T-helper 2 cell treated with Interferon-gamma antibody and Interleukin-4, amounts not matched to agents 100 ng/mL and 5 ng/mL, for 36 hours (primary cell): Measurements from ENCODE around the gene TFDP3. TPM values are rescaled to one million over a fixed set of nuclear protein-coding genes. Genes with fewer than 3 reads are reported as not detected.

Experiments
- intact Hi-C: fragments of 100-400 bp; cut with micrococcal nuclease; formaldehyde crosslinking; loops from one replicate; pipeline ENCODE4 v1.15.1; 2023
- total RNA-seq: library from RNA; stranded (reverse); gene quantifications from 2 replicates; pipeline ENCODE4 v1.2.3, GENCODE V29; 2022

TFDP3 gene
- total RNA-seq, 1 donor from 2014 or later = not detected

- intact Hi-C loops = no loop called here
Observed at GRCh38 chrX:133185938-133186337, 32.2 kb downstream of the TFDP3 start.

GRCh38 chrX:133185119-133185518, 33.0 kb downstream of the TFDP3 start:
- intact Hi-C loops = no loop called here

- intact Hi-C loops = no loop called here
Observed at GRCh38 chrX:133183806-133184205, 34.3 kb downstream of the TFDP3 start.

- intact Hi-C loops = no loop called here
Observed at GRCh38 chrX:133179500-133179899, 38.7 kb downstream of the TFDP3 start.

- intact Hi-C loops = no loop called here
Observed at GRCh38 chrX:133177202-133177601, 41.0 kb downstream of the TFDP3 start.

GRCh38 chrX:133175605-133176004, 42.5 kb downstream of the TFDP3 start:
- intact Hi-C loops = no loop called here

- intact Hi-C loops = no loop called here
Observed at GRCh38 chrX:133175162-133175561, 43.0 kb downstream of the TFDP3 start.

- intact Hi-C loops = no loop called here
Observed at GRCh38 chrX:133171962-133172708, 46.0 kb downstream of the TFDP3 start.

Other genes with a start within 250 kb of the TFDP3 start
- gene USP26, start 121.2 kb downstream of the TFDP3 start, total RNA-seq = not detected in 2 replicates
- gene GPC4, start 197.1 kb upstream of the TFDP3 start, total RNA-seq = not detected in 2 replicates